NCI-H82 (cell line): Measurements from ENCODE around the gene FBXL14.
A peak's percentile ranks its signal among the peaks of the same experiment; 100 is the strongest.

Experiments
- DNase-seq: peaks from one replicate; lab custom pipeline; 2025; lab: John Stamatoyannopoulos, UW

Gene FBXL14

GRCh38 chr12:1594261-1595025, at the start of gene FBXL14:
Gene FBXL14, minus strand, starts transcription at chr12:1594581. Its CDS starts 515 bp downstream, at chr12:1594066.
- DNase-seq: peak; percentile 94

GRCh38 chr12:1643905-1644533, 49.6 kb upstream of the FBXL14 start:
- DNase-seq: peak; percentile 60

- peak; percentile 19 for DNase-seq
Measured at GRCh38 chr12:1643043-1643442, 48.7 kb upstream of the FBXL14 start.

GRCh38 chr12:1642513-1642912, 48.1 kb upstream of the FBXL14 start:
- no peak for DNase-seq

GRCh38 chr12:1640328-1641234, 46.2 kb upstream of the FBXL14 start:
- no peak for DNase-seq

- no peak for DNase-seq
Measured at GRCh38 chr12:1639538-1639937, 45.2 kb upstream of the FBXL14 start.

- no peak for DNase-seq
Measured at GRCh38 chr12:1638203-1638602, 43.8 kb upstream of the FBXL14 start.

- DNase-seq: peak; percentile 42
Measured at GRCh38 chr12:1635301-1636095, 41.1 kb upstream of the FBXL14 start.

- peak; percentile 85 for DNase-seq
Measured at GRCh38 chr12:1634590-1635191, 40.3 kb upstream of the FBXL14 start.

- DNase-seq: no peak
Measured at GRCh38 chr12:1634149-1634548, 39.8 kb upstream of the FBXL14 start.

GRCh38 chr12:1633459-1633858, 39.1 kb upstream of the FBXL14 start:
- no peak for DNase-seq

- DNase-seq: no peak
Measured at GRCh38 chr12:1632702-1633101, 38.3 kb upstream of the FBXL14 start.

GRCh38 chr12:1630827-1631591, 36.6 kb upstream of the FBXL14 start:
- peak; percentile 31 for DNase-seq

- peak; percentile 71 for DNase-seq
Measured at GRCh38 chr12:1630133-1630826, 35.9 kb upstream of the FBXL14 start.

- peak; percentile 64 for DNase-seq
Measured at GRCh38 chr12:1629338-1630132, 35.2 kb upstream of the FBXL14 start.

GRCh38 chr12:1628666-1629337, 34.4 kb upstream of the FBXL14 start, which contains the start of gene WNT5B:
Gene WNT5B, plus strand, starts transcription at chr12:1629231. Its CDS starts 2,124 bp downstream, at chr12:1631355.
- peak; percentile 50 for DNase-seq

GRCh38 chr12:1622406-1622805, 28.0 kb upstream of the FBXL14 start:
- no peak for DNase-seq

- DNase-seq: no peak
Measured at GRCh38 chr12:1620092-1620491, 25.7 kb upstream of the FBXL14 start.
